GDM1 (cell line): Measurements from ENCODE around the gene WDFY4.

ENCODE experiments used
- DNase-seq: peaks from one replicate; lab custom pipeline; 2025; lab: John Stamatoyannopoulos, UW

Gene WDFY4

DNA sequence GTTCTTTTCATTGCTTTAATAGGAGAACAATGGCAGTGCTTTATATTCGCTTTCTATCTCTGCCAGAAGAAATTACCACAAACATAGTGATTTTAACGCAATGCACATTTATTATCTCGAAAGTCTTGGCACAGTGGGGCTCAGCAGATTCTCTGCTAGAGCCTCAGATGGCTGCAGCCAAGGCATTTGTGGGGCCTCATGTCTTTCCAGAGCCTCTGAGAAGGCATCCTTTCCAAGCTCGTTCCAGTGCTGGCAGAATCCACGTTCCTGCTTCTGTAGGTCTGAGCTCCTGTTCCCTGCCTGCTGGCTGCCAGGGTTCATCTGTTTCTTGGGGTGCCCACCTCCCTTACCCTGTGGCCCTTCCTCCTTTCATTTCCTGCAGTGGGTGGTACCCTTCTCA is 194.8 kb downstream of the WDFY4 start:
- no peak for DNase-seq

DNA sequence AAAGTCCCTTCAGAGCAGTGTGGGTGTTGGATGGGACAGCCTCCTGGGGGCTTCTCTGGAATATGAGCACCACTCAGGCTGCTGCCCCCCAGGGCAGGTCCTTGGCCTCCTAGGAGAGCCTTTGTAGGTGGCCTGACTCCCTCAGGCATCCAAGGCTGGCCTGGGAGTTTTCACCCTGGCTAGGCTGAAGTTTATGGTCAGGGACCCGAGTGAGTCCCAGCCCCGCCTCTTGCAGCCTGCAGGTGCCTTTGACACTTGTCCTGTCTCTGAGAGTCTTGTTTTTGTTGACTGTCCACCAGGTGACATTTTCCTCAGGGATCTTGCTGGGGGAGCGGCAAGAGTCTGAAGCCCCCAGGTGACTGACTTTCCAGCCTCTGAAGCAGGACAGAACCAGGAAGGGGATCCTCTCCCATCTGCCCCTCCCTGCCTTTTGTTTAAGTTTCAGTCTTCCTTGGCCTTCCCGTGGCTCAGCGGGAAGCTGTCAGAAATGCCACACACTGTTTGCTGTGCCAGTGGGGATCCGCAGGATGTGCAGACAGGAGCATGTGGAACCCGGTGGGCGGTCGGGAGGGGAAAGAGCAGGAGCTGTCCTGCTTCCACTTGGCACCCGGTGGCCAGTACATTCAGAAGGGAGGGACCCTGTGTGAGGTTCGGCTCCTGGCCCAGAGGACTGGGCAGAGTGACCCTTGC is 195.5 kb downstream of the WDFY4 start:
- no peak for DNase-seq

DNA sequence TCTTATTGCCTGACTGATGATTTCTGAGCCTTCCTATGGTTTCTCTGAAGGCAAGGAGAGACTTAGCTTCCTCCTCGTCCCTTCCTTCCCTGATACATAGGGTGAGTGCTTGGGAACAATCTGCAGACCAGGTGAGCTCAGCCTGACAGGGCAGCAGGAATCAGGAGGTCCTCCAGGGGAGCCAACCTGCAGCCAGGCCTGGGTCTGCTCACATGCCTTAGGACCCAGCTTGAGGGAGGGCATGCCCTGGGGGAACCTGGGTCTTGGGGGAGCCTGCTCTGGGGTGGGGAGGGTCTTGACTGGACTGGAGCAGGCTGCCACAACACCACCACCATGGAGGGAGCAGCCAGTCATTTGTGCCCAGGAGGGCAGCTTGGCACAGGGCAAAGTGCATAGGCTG is 197.3 kb downstream of the WDFY4 start:
- no peak for DNase-seq

DNA sequence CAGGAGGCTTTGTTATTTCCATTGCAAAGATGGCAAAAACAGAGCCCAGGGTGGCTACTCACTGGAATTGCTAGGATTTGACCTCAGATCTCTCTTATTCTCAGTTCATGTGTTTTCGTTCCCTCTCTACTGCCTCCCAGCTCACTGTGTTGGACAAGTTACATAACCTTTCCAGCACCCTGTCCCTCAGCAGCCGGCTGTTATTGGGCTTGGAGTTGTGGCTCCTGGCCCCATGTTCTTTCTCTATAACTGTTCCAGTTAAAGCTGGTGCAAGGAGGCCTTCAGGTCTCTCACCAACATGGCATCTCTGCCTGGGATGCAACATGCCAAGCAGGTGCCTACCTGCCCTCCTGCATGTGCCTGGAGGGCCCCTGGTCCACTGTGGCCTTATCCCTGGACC is 198.2 kb downstream of the WDFY4 start:
- DNase-seq, result no peak

DNA sequence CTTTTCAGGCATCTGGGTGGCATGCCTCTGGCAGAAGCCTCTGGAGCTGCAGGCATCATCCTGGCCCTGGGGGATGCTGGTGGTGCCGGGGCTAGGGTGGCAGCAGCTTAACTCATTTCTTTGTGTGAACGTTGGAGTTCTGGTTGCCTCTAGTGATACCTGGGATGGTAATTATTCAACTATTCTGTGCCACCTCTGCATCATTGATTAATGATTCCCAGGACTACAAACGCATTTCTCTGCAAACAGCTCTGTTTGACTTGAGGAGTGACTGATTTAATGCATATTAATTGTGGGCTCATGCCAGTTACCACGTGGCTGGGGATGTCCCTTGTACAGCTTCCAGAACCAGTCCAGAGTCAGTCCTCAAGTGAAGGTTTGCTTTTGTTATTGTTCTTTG is 199.0 kb downstream of the WDFY4 start:
- DNase-seq, result no peak

DNA sequence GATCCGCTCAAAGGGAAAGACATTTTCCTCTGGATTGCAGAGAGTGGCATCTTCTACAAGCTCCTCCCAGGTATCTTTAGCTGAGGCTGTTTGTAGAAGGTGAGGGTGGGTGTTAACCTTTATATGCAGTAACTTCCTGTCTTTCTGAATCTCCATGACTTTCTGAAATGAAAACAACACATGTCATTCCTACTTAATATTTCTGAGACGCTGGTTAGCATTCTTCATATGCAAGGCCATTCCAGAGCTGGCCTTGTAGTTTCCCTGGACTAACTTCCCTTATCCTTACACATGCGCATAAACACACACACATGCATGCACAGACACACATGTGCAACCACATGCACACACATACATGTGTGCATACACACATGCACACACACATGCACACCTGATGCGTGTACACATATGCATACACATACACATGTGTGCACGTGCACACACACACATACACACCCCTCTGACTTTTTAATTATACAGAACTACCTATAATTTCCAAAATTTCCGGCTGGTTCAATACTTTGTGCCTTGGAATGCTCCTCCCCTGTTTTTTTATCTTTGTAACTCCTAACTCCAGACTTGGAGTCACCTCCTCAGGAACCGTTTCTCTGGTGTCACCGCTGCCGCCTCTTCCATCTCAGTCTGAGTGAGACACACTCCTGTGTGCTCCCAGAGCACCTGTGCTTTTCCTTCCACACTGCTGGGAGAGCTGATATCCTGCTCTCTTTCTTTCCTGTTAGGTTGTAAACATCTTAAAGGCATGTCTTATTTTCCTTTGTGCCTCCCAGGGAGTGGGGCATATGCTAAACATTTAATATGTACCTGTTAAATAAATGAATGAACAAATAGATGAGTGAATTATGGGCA is 199.7 kb downstream of the WDFY4 start:
- no peak for DNase-seq

DNA sequence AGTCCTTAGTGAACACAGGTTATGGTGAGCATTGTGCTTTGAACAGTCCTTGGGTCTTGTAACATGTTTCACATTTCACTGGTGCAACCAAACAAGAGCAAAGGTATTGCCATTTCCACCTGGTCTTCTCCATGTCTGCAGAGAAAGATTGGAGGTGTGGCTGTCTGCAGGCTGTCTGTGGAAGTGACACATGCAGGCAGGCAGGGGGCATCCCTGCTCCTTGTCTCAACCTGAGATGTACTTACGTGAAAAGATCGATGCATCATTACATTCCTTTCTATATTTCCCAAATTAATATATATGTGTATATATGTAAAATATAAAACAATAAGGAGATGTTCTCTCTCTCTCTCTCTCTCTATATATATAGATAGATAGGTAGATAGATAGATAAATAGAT is 200.7 kb downstream of the WDFY4 start:
- no peak for DNase-seq

DNA sequence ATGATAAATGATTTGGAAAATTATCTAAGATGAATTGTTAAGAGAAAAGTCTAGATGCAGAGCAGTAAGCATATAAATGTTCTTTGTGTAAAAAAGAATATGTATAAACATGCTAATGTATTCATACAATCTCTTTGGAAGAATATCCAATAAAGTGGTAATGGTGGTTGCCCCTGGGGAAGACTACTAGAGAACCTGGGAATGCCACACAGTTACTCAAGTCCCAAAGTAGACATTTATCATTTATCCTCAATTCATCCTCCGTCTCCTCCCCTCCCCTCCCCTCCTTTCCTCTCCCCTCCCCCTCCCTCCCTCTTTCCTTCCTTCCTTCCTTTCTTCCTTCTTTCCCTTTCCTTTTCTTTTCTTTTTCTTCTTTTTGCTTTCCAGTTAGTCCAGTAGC is 203.3 kb downstream of the WDFY4 start:
- DNase-seq, result no peak

DNA sequence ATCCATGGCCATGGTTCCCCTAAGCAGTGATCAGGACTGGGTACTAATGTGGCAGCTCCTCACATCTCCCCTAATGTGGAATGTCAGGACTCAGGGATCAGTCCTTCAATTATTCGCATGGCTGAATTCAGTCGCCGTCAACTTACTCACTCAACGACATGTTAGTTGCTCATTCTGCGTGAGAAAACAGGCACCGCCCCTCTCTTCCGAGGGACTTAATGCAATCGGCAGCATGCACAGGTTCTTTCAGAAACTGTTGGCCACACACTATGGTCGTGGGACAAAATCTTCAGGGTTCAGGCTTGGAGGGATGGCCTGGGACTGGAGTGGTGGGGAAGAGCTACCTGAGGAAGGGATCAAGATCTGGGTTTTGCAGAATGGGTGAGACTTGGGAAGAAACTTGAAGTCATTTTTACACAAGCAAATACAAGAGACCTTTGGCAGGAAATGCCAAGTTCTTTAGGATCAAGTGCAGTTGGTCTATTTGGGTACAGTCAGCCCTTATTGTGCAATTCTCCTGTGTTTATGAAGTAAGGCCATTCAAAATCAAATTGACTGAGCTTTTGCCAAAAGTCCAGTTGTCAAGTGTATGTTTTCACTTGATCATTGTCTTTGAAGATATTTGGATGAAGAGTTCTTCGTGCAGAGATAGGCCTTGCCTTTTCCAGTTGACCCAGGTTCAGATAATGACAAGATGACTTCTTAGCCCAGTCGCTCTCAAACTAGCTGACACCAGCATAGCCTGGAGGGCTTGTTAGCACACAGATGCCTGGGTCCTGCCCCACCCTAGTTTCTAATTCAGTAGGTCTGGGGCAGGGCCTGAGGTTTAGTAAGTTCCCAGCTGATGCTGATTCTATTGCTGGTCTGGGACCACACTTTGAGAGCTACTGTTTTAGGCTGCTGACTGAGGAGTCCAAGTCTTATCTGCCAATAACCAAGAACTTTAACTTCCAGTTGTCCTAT is 206.5 kb downstream of the WDFY4 start:
- DNase-seq, result no peak

DNA sequence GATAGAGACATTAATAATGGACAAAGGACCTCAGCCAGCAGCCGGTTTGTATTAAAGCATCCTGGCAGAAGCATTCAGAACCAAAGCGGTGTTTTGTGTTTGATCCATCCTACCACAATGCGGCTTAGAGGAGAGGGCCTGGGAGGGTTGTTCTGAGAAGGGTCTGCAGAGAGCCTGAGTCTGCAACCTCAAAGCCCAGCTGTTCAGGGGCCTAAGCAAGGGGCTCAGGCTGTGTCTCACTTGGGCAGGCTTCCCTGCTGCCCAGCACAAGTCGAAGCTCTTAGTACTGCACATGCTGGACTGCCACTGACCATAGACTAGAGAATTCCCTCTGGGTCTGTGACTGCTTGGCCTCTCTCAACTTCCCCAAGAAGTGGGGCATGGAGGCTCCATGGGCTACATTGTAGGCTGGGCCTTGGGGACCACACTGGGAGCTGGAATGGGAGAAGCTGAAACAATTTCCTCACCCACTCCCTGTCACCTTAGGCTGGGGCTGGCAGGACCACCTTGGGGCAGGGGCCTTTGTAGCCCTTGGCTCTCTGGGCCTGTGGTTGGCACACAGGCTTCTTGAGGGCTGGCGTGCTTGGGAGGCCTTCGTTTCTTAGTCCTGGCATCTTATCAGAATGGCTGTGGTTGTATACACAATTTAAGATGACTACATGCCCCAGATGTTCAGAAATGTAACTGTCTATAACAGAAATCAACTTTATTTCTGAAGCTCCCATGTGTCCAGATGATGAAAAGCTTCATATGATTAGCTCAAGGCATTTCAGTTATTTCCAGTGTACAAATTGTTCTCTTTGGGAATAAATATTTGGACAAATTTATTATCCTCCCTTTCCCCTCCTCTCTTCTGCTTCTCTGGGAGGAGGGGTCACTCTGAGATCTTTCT is 210.5 kb downstream of the WDFY4 start:
- DNase-seq, result no peak

DNA sequence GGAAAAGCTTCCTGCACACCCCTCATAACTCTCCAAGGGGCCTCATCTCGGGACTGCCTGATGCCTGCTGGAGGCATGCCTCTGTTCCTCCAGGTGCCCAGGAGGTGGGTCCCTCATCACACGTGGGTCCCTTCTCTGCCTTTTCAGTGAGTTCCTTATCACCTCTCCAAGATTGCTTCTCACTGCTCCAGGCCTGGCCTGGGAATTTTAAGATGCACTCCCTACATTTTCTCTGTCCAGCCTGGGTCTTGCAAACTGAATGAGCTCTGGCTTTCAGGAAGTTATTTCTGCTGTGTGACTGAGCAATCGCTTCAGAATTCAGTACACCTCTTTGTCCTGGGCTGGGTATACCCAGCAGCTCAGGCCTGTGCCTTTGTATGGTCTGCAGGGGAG is 211.1 kb downstream of the WDFY4 start:
- DNase-seq, result no peak

DNA sequence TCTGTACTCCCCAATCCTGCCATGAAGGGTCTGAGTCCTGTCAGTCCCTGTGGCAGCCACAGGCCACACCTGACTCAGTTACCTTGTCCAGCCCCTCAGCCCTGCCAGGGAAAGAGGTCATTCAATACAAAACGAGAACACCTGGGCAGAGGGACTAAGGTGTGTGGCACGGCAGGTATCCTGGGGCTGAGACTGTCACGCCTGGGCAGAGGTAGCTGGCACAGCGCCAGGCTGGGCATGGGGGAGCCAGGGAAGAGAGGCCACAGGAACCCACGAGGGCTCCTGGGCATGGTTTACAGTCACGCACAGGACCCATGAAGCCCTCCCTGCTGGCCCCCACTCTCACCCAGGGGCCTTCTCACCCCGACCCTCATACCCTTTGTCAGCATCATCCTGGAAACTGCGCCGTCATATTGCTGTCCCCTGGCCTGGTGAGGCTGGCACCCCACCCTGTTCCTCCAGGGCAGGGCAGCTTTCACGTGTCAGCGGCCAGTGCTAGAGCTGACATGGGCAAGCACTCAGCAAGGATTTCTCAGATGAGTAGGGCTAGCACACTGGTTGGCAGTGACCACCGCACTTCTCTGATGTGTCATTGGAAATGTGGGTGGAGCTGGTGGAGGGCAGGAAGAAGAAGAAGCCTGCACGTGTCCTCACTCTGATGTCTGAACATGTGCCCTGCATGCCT is 212.2 kb downstream of the WDFY4 start:
- no peak for DNase-seq

DNA sequence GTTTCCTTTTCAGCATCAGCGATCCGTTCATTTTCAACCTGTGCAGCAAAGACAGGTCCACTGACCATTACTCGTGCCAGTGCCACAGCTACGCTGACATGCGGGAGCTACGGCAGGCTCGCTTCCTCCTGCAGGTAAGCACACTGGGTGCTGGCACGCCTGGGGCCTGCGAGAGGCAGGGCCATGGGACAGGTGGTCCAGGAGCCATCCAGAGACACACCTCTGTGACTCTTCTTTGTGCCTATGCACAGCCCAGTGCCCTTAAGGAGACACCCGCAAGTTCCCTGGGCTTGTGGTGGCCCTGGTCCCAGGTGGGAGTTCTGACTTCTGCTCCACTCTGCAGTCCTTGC is 212.7 kb downstream of the WDFY4 start:
- no peak for DNase-seq

DNA sequence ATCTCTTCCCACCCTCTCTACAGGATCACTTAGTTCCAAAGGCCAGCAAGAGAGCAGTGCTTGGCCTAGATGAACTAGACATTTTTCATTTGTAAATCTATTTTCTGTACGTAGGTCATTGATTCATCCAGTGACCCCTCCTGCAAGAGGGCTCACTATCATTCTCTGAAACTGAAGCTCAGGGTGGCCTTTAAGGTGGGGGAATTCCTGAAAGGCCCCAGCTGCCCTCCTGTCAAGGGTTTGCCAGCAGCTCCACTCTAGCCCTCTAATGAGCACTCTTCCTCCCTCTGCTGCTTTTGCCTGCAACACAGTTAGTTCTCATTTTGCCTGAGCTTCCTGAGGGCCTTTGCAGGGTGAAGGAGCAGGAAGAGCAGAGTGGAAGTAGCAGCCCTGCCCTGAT is 213.8 kb downstream of the WDFY4 start:
- DNase-seq, result no peak

DNA sequence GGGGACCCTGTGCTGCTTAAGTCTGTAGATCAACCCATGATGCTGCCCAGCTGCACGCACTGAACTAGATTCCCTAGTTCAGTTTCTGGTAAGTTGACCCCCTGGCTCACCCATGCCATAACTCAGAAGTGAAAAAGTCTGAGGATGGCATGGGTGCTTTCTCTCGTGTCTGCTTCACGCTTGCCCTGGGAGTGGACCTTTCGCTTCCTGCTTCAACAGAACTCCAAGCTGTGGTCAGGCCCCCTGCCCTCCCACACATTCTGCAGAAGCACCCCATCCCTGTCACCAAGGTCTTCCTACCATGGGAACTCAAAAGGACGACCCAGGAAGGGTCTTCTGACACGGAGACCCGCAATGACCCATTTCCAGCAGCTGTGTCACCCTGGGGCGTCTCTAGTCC is 215.1 kb downstream of the WDFY4 start:
- DNase-seq, result no peak

DNA sequence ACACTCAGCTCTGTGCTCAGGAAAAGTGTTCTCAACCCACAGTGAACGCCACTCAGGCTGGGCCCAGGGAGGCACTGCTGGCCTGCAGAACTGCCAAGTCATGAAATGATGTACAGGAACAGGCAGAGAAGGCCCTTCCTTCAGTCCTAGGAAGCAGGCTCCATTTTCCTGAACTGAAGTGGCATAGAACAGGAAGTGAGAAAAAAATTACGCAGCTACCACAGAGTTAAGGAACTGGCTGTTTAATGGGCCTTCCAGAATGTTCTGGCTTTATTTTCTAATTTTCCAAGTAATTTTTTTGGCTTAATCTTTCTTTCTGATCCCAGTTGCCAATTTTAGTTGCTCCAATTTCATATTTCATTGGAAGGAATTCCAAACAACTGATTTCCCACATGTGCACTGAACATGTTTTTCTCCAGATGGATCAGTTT is 215.7 kb downstream of the WDFY4 start:
- no peak for DNase-seq

DNA sequence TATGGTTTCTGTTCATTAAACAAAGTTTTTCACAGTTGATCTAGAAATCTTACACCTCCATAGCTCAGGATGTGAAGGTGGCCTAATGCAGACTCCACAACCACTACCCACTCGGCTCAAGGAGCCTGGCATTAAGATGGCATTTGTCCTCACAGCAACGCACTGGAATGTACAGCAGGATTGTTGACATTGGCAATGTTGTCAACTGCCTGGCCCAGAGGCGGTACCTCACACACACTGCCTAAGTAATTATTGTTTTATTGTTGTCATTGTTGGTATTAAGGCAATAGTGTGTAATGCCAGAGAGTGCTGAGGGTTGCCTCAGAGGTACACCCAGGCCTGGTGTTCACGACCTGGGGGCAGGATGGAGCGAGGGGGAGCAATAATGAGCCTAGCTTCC is 216.6 kb downstream of the WDFY4 start:
- DNase-seq, result no peak

DNA sequence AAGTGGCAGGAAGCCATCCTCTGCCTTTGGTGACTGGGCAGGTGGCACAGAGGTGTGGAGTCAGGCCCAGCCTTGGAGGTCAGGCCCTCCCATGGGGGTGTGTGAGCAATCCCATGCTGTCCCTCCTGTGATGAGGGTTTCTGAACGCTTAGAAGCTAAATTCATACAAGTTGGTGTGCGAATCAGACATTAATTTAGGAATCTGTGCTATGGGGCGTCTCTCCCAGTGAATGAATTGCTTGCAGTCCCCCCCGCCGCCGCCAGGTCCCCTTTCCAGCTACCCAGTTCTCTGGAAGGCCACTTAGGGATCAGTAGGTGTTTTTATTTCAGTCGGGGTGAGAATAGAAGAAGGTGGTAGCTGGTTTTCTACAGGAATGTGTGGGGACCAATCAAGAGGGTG is 217.4 kb downstream of the WDFY4 start:
- DNase-seq, result no peak

DNA sequence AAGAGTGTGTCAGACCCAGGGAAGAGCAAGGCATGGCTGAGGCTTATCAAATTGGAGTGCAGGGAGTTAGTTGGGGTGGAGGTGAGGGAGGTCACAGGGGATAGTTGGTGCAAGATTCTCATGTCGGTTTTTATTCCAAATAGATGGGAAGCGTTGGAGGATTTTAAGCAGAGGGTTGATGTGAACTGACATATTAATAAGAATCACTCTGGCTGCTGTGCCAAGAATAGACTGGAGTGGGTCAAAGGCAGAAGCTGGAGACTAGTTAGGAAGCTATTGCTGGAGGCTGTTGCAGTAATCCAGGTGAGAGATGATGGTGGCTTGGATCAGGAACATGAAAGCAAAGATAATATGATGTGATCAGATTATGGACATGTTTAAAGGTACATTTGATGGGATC is 218.5 kb downstream of the WDFY4 start:
- DNase-seq, result no peak

DNA sequence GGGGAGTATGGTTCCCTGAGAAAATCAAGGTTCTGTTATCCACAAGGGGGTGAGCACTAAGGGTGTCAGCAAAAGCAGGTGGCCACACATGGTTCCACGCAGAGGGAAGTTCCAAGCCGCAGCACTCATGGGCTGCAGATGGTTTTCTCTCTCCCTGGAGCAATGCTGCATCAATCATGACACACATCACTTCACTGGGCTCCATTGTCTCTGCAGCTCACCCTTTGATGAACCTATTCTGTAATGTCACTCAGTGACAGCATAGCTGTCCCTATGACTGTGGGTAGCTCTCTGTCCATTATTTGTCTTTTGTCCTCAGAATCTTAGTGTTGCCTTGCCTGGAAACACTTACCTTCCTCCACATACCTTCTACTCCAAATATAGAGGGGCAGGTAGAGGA is 220.2 kb downstream of the WDFY4 start:
- no peak for DNase-seq

DNA sequence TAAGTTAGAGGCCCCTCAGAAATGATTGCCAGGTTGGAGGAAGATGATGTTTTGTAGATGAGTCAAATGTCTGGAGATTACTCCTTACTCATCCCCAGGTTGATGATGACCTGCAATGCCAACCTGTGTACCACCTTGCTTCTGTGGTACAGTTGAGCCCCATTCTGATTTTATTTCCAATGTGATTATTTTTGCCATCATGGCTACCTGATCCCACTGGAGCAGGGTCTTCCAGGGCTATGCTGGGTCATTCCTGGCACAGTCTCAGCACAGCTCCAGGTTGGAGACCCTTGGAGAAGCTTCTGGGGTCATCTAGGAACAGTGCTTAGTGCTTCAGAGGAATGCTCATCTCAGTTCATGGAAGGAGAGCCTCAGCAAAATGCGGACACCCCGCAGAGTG is 220.6 kb downstream of the WDFY4 start:
- DNase-seq, result no peak
